ENCODE measurements around the gene MS4A6E.
"Not testable (repeated sequence)": the region's sequence is repeated elsewhere in the genome, so short reads cannot be mapped to it uniquely, and the experiment has no call there.

The MS4A6E gene

DNA sequence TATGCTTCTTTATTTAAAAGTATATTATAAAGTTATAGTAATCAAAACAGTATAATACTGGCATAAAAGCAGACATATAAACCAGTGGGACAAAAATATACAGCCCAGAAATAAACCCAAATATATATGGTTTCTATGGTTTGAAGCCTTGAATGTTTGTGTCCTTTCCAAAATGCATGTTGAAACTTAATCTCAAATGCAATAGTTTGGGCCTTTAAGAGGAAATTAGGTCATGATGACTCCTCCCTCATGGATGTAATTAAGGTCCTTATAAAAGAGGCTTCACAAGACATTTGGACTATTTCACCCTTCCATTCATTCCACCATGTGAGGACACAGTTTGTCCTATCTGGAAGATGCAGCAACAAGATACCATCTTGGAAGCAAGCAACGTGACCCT, at the start of gene MS4A6E:
MS4A6E (plus strand) TSS at position 301 of the 400 bp plus-strand sequence. CDS start 7,641 bp downstream, outside the sequence.
- Histone ChIP-seq H3K79me2 (ENCODE audit: insufficient read depth, low read depth) (no peaks in the 10 kb centered on the region), H3K4me3 (IDR thresholded peaks at IDR 0.05; ENCODE audit: insufficient read depth, low read depth, low read length) (no peak within 1 kb of the TSS), H3K9ac (no peak within 1 kb of the TSS), H3K36me3 (ENCODE audit: insufficient read depth) (no peaks in the 10 kb centered on the region), H4K20me1 (ENCODE audit: insufficient read depth) (no peaks in the 10 kb centered on the region), H3K27me3 (ENCODE audit: insufficient read depth, low read depth) (no peaks in the 10 kb centered on the region), H2AFZ (ENCODE audit: low read depth) (no peak within 1 kb of the TSS), H3K4me1 (ENCODE audit: low read depth, poor library complexity, severe bottlenecking) (no peaks in the 10 kb centered on the region), H3K27ac (no peak within 1 kb of the TSS), H3K4me2 (no peak within 1 kb of the TSS)
- no peak for TF ChIP-seq CTCF (conservative IDR thresholded peaks at IDR 0.05; ENCODE audit: low read depth, low read length)

- Histone ChIP-seq H3K4me3 (IDR thresholded peaks at IDR 0.05; ENCODE audit: insufficient read depth, low read depth, low read length) (no peak within 1 kb of the TSS), H3K36me3 (ENCODE audit: insufficient read depth) (no peaks in the 10 kb centered on the region), H3K27me3 (ENCODE audit: insufficient read depth, low read depth) (no peaks in the 10 kb centered on the region), H3K9ac (no peak within 1 kb of the TSS), H3K27ac (no peak within 1 kb of the TSS), H4K20me1 (ENCODE audit: insufficient read depth) (no peaks in the 10 kb centered on the region), H3K4me1 (ENCODE audit: low read depth, poor library complexity, severe bottlenecking) (no peaks in the 10 kb centered on the region), H2AFZ (ENCODE audit: low read depth) (no peak within 1 kb of the TSS), H3K79me2 (ENCODE audit: insufficient read depth, low read depth) (no peaks in the 10 kb centered on the region), H3K4me2 (no peak within 1 kb of the TSS)
- no peak for TF ChIP-seq CTCF (conservative IDR thresholded peaks at IDR 0.05; ENCODE audit: low read depth, low read length)
Measured at GRCh38 chr11:60280412-60280811, 46.6 kb upstream of the MS4A6E start, which contains the start of gene MS4A4A. MS4A4A (plus strand) TSS chr11:60280666; CDS start chr11:60280676, 10 bp downstream.

DNA sequence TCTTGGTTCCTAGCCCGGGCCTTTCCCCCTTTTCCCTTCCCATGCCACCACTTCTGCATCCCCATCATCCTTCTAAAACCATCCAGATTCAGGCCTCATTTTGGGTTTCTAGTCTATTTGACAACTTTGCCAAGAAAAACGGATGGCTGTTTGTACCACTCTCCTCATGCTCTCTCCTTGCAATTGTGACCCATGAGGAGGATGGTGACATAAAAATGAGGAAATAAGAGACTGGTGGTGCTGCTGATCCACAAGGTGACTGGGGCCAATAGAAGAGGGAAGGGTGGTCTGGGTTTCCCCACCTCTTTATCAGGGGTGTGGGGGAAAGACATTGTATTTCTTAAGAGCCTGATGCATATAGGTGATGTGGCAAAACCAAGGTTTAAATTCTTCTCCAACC, 45.6 kb upstream of the MS4A6E start:
- Histone ChIP-seq H3K4me3 (IDR thresholded peaks at IDR 0.05; ENCODE audit: insufficient read depth, low read depth, low read length) (no peak overlapping the region), H3K4me2 (no peak overlapping the region), H3K27me3 (ENCODE audit: insufficient read depth, low read depth) (no peaks in the 10 kb centered on the region), H4K20me1 (ENCODE audit: insufficient read depth) (no peaks in the 10 kb centered on the region), H3K27ac (no peak overlapping the region), H2AFZ (ENCODE audit: low read depth) (no peak overlapping the region), H3K36me3 (ENCODE audit: insufficient read depth) (no peaks in the 10 kb centered on the region), H3K79me2 (ENCODE audit: insufficient read depth, low read depth) (no peaks in the 10 kb centered on the region), H3K9ac (no peak overlapping the region), H3K4me1 (ENCODE audit: low read depth, poor library complexity, severe bottlenecking) (no peaks in the 10 kb centered on the region)
- TF ChIP-seq CTCF (conservative IDR thresholded peaks at IDR 0.05; ENCODE audit: low read depth, low read length), result no peak

DNA sequence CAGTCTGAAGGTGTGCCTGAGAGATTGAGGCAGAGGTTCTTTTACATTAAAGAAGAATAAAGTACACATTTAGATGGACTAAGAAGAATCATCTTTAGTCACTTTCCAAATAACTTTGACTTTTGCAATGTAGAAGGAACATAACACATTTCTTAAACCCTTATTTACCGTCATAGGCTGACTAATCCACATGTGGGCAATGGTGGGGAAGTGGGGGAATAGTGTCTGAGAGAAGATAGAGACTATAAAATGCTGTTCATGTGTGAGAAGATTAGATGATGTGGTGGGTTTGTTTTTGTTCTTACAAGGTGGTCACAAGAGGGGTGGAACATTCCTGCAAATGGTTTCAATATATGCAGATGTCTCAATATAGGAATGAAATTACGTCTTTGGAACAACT, 44.8 kb upstream of the MS4A6E start:
- Histone ChIP-seq H3K27ac (no peak overlapping the region), H3K36me3 (ENCODE audit: insufficient read depth) (no peaks in the 10 kb centered on the region), H3K9ac (no peak overlapping the region), H3K79me2 (ENCODE audit: insufficient read depth, low read depth) (no peaks in the 10 kb centered on the region), H3K4me1 (ENCODE audit: low read depth, poor library complexity, severe bottlenecking) (no peaks in the 10 kb centered on the region), H3K4me2 (no peak overlapping the region), H3K4me3 (IDR thresholded peaks at IDR 0.05; ENCODE audit: insufficient read depth, low read depth, low read length) (no peak overlapping the region), H4K20me1 (ENCODE audit: insufficient read depth) (no peaks in the 10 kb centered on the region), H2AFZ (ENCODE audit: low read depth) (no peak overlapping the region), H3K27me3 (ENCODE audit: insufficient read depth, low read depth) (no peaks in the 10 kb centered on the region)
- TF ChIP-seq CTCF (conservative IDR thresholded peaks at IDR 0.05; ENCODE audit: low read depth, low read length), result no peak

GRCh38 chr11:60285411-60286126, 41.5 kb upstream of the MS4A6E start:
- not testable (repeated sequence) for H3K79me2 ChIP-seq (ENCODE audit: insufficient read depth, low read depth); H2AFZ ChIP-seq (ENCODE audit: low read depth); H3K27me3 ChIP-seq (ENCODE audit: insufficient read depth, low read depth); H3K4me2 ChIP-seq; H3K4me1 ChIP-seq (ENCODE audit: low read depth, poor library complexity, severe bottlenecking); H3K4me3 ChIP-seq (IDR thresholded peaks at IDR 0.05; ENCODE audit: insufficient read depth, low read depth, low read length); H3K9ac ChIP-seq; H4K20me1 ChIP-seq (ENCODE audit: insufficient read depth); H3K27ac ChIP-seq; H3K36me3 ChIP-seq (ENCODE audit: insufficient read depth)

Data from KMS-11 (cell line).